GM19467 (cell line): ENCODE data around the gene BPI.
"Not testable (repeated sequence)": the region's sequence is repeated elsewhere in the genome, so short reads cannot be mapped to it uniquely, and the experiment has no call there.

Source experiments
- ATAC-seq: cut with Tn5 transposase; IDR thresholded peaks from one replicate; pipeline ENCODE4 v1.9.1; 2021; ENCODE audit warnings: mild to moderate bottlenecking, moderate library complexity; ENCODE audit not compliant: unreplicated experiment

BPI gene

DNA sequence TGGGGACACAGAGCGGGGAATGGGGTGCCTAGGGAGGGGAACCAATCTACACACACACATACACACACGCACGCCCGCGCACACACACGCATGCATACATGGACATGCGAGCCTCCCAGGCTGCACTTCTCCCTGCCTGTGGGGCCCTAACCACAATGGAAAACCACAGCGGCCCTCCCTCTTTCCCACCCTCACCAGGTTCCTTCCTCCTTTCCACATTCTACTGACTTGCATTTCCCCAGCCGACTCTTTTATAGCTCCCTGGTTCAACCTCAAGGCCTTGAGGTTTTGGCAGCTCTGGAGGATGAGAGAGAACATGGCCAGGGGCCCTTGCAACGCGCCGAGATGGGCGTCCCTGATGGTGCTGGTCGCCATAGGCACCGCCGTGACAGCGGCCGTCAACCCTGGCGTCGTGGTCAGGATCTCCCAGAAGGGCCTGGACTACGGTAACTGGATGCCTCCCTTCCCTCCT, at the start of gene BPI:
TSS of gene BPI (plus strand) at position 249 of the 472 bp plus-strand sequence. CDS start at position 317, 68 bp downstream.
- ATAC-seq = no peak

DNA sequence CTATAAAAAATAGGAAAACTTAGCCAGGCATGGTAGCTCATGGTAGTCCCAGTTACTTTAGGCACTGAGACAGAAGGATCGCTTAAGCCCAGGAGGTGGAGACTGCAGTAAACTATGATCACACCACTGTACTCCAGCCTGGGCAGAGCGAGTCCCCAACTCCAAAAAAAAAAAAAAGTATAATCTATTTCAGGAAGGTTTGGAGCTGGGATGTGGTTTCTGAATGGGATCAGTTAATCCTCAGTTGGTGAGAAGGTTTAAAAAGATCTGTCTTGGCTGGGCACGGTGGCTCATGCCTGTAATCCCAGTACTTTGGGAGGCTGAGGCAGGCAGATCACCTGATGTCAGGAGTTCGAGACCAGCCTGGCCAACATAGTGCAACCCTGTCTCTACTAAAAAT, 49.3 kb upstream of the BPI start:
- ATAC-seq = not testable (repeated sequence)

DNA sequence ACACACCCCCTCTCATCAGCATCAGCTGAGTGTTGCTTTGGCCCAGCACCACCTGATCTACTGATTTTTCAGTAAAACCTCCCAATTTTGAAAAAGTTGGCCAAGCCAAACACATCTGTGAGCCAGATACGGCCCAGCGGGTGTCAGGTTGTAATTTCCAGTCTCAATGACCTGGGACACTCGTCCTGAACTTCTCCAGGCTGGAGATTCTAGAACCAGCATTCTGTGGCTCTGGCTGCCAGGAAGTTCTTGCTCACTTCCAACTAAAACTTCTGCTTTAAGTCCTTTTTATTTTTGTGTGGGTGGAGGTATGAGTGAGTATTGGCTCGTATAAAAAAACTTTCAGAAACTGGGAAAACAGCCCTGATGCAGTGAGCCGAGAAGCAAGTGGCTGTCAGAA, 48.6 kb upstream of the BPI start:
- ATAC-seq = no peak

DNA sequence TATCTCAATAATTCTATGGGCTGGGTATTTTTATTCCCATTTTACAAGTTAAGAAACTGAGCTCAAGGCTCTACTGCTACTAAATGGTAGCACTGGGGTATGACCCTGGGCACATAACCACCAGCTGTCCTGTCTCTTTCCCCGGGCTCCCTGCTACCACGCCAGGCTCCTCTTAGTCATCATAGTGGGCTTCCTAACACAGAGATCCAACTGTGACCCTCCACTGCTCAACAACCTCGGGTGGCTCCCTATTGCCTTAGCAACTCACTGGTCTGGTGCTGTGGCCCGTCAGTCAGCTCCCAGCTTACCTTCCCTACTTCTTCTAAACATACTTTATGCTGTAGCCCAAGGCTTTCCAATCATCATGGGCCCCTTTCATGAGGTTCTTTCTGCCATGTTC, 47.9 kb upstream of the BPI start:
- no peak for ATAC-seq

DNA sequence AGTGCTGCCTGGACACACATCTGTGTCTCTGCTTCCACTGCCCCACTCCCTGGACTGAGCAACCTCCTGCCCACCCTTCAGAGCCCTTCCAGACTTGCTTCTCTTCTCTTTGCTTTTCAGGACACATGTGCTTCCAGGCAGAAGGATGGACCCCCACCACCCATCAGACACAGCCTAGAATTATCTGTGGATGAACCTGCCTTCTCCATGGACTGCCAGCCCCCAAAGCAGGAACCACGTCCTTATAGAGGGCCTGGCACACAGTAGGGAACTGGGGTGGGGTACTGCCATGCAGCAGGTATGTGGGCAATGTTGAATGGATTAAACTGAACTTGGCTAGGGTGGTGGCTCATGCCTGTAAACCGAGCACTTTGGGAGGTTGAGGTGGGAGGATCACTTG, 47.0 kb upstream of the BPI start:
- ATAC-seq = no peak

DNA sequence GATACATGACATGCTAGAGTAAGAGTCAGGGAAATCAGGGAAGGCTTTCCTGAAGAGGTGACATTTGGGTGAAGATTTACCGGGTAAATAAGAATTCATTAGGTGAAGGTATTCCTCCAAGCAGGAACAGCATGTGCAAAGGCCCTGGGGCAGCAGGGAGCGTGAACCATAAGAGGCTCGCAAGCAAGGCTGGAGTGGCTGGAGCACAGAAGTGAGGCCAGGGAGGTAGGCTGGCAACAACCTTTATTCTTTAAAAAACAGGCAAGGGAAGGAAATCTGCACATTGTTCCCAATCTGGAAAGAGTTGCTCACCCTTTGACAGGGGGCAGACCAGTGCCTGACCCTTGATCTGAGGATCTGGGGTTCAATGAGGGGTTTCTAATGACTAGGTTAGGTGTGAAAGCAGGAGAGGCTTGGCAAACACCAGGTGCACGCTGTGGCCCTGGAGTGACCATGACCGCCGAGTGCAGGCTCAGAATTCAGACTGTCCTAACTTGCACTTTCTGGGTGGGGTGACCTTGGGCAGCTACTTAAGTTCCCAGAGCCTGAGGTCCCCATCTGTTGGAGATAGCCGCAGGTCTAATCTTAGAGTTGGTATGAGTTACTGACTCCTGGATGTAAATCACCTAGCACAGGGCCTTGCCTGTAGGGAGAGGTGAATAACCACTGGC, 45.3 kb upstream of the BPI start:
- ATAC-seq = no peak

DNA sequence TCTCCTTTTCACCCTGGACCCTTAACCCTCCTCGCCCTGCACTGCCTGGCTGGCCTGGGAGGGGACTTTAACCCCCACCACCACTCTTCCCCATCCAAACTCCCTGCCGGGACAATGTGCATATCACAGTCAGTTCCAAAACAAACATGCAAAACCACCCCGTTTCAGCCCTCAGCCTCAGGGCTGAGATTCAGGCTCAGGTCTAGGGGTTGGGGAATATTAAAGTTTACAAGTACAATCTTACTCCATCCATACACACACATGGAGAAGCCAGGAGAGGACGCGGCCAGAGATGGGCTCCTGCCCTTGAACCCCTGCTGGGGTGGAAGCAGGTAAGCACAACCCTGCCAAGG, 44.0 kb upstream of the BPI start:
- ATAC-seq = no peak

DNA sequence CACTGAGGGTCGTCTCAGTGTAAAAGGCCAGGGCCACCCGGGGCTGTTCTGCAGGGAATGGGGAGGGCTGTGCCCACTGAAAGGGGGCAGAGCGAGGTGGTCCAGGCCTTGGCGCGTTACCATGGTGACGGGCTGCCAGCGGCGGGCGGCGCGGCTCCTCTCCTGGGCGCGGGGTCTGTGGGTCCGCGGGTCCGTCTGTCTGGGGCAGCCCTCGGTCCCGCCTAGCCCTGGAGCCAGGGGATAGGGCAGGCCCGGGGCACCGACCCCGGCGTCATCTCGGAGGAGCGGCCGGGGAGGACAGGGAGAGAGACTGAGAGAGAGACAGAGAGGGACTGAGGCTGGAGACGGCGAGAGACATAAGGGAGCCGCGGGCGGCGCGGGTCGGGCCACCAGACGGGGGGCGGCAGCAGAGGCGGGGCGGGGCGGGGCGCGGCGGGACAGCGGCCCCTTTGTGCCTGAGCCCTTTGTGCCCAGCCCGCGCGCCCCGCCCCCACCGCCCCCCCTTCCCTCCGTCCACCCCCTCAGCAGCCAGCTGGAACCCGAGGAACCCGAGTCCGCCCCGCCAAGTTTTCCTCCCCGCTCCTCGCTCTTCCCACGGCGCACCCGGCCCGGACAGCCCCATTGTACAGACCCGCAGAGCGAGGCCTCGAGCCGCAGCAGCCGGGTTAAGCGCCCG, 43.4 kb upstream of the BPI start, which contains the start of gene KIAA1755:
TSS of gene KIAA1755 (minus strand) at position 358 of the 676 bp plus-strand sequence. CDS start at position 123, 235 bp downstream.
- no peak for ATAC-seq

DNA sequence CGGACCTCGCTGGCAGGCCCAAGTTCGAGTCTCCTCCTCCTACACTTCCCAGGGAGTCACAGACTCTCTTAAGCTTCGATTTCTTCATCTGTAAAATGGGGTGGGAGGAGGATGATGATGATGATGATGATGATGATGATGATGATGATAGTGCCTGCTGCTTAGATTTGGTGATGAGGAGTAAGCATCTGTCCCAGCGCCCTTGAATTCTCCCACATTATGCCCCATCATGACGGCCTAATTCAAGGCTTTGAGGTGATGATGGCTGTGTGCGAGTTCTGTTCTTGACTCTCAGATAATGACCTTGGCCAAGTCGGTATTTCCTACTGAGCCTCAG, 42.9 kb upstream of the BPI start:
- no peak for ATAC-seq

DNA sequence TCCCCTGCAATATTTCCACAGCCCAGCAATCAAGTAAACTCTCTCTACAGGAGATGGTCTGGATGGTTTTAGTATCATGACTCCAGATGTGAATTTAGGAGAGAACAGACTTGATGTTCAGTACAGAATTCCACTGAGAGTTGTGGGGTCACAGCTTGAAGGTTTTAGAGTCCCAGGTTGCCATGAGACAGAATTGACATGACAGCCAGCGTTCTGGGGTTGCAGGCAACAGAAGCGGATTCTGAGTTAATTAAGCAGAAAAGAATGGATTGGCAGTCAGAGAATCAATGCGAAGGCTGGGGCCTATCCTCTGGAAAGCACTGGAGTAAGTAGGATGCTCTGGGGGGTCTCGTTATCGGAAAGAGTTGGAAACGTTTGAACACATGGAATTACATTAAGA, 41.0 kb upstream of the BPI start:
- ATAC-seq = no peak

DNA sequence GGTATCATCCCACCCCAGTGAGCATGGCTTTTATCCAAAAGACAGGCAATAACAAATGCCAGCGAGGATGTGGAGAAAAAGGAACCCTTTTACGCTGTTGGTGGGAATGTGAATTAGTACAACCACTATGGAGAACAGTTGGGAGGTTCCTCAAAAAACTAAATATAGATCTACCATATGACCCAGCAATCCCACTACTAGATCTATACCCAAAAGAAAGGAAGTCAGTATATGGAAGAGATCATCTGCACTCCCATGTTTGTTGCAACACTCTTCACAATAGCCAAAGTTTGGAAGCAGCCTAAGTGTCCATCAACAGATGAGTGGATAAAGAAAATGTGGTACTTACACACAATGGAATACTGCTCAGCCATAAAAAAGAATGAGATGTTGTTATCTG, 37.5 kb upstream of the BPI start:
- ATAC-seq = no peak

DNA sequence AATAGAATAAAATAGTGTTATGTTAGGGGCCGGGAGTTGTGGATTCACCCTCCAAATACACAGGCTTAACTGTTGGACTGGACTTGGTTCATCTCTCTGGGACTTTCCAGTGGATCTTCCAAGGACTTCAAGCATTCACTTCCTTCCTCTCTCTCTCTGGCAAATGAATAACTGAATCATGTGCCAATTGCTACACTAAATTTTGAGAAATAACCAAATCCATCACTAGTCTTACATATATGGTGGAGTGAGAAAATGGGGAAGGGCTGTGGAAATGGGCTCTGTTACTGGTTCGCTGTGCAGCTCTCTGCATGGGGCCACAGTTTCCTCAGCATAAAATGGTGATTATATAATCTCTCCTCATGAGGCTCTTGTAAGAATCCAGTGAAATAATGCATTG, 36.7 kb upstream of the BPI start:
- ATAC-seq = no peak

DNA sequence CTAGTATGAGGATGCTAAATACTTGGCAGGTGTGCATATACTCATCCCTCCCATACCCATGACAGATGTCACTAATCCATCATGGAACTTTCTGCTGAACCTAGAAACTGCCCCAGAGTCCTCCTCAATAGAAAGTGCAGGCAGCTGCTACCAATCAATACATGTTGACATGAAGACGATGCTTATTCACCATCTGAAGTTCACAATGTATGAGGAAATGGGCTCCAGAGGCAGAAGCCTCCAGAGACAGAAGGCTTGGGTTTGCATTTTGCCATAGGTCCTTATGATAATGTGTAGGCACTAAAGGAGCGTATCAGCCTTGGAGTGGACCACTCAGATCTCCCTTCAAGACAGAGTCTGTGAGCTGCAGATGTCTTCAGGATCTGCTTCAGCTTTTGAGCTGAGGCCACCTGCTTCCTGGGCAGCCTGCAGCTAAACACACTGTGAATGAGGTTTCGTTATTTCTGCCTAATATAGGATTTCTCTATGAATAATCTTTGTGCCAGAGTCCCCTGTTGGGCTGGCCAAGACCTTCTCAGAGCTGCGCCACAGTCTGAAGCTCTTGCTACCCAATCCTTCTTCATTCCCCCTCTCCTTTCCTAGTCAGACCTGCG, 35.9 kb upstream of the BPI start:
- ATAC-seq = no peak

DNA sequence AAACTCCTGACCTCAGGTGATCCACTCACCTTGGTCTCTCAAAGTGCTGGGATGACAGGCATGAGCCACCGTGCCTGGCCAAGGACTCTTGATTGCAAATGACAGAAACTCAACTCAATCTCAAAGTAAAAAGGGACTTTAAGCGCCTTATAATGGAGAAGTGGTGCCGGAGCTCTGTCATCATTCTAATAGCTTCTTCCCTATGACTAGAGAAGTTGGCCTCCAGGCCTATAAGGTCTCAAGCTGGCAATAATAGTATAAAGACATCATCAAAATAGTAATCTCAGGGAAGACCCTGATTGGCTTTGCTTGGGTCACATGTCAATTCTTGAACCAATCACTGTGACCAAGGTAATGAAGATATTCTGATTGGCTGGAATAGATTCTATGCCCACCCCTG, 34.9 kb upstream of the BPI start:
- no peak for ATAC-seq

DNA sequence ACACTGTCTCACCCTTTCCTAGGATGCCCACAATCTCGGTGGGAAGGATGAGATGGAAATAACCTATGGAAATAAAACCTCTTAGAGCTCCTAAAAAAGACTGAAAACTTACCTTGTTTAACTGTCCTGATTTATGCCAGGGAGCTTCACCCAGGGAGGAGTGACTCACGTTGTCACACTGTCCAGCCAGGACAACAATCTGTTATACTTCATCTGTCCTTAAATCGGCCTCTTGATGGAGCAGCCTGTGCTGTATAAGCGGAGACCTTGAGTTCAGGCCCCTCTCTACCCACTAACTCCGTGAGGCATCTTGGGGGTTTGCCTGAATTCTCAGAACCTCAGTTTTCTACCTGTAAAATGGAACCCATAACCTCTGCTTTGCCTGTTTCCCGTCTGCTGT, 34.2 kb upstream of the BPI start:
- ATAC-seq = no peak

DNA sequence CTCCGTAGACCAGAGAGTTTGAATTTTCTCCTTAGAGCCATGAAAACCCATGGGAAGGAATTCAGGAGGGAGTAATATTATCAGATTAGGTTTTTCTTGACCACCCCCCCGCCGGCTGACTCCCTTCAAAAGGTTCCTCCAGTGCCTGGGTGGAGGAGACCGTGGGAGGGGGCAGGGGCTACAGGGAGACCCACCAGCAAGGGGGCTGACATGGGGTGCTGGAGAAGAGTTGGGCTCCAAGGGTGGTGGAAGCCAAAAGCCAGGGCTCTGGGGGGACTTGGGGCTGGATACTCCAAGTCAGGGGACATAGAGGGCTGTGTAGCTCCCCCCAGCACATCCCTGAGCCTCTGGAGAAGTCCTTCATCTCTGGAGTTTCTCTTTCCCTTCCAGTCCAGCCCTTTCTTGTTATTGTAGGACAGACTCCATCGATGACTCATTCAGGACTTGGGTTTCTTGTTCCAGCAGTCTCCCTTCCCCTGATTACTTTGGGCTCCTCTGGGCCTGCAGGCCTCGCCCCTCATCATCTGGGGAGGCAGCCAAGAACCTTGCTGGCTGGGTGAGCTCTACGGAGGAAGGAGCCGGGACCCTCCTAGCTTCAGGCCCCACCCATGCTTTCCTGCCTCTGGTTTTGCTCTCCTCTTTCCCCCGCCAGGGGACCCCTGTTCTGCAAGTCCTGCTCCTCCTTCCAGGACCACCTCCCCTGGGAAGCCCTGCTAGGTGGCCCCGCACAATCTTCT, 32.9 kb upstream of the BPI start:
- ATAC-seq = no peak

DNA sequence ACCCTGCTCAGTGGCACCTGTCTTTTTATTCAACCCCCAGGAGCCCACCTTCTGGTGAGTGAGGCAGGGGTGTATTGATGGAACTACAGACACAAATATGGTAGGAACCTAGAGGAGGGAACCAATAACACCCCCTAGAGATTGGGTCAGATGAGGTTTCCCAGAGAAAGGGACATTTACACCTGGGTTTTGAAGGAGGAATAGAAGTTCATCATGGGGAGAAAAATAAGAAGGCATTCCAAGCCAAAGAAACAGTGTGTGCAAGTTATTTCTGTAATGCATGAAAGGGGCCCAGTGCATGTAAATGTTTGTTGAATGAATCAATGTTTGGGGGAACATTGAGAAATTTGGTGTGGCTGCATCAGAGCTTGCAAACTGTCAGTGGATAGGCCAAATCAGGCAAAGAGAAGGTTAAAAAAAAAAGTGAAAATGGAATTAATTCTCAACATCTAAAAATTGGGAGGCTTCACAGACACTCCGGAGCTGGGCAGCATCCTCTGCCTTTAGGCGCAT, 32.3 kb upstream of the BPI start:
- no peak for ATAC-seq

DNA sequence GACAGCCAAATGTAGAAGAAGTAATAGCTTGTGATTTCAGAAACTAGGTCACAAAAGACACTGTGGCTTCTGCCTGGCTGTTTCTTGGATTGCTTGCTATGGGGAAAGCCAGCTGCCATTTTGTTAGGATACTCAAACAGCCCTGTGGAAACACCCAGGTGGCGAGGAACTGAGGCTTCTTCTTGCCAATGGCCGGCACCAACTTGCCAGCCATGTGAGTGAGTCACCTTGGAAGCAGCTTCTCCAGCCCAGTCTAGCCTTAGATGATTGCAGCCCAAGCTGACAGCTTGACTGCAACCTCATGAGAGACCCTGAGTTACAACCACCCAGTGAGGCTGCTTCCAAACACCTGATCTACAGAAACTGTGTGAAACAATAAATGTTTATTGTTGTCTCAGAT, 31.6 kb upstream of the BPI start:
- ATAC-seq = no peak

DNA sequence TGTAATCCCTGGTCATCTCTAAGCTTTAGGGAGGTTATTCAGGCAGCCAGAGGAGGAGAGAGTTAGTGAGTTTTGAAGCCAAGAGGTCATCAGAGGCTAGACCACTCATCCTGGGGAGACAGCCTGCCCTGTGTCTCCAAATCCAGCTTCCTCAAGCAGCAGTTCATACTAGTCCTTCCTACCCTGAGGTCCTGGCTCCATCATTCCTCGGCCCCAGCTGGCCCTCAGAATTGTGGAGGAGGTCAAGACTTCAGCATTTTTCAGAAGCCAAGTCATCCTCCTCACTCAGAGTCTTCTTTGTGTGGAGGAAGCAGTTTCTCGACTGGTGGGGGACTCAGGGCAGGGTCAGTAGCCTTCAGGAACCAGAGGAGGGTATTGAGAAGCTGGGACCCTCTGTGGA, 31.0 kb upstream of the BPI start:
- ATAC-seq = no peak

DNA sequence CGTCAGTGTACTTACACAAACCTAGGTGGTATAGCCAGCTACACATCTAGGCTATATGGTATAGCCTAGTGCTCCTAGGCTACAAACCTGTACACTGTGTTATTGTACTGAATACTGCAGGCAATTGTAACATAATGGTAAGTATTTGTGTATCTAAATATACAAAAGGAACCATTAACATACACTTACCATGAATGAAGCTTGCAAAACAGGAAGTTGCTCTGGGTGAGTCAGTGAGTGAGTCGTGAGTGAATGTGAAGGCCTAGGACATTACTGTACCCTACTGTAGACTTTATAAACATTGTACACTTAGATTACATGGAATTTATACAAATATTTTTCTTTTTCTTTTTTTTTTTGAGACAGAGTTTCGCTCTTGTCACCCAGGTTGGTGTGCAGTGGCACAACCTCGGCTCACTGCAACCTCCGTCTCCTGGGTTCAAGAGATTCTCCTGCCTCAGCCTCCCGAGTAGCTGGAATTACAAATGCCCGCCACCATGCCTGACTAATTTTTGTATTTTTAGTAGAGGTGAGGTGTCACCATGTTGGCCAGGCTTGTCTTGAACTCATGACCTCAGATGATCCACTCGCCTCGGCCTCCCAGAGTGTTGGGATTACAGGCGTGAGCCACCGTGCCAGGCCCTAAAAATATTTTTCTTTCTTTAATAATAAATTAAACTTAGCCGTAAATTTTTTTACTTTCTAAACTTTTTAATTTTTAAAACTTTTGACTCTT, 28.0 kb upstream of the BPI start:
- ATAC-seq = no peak

DNA sequence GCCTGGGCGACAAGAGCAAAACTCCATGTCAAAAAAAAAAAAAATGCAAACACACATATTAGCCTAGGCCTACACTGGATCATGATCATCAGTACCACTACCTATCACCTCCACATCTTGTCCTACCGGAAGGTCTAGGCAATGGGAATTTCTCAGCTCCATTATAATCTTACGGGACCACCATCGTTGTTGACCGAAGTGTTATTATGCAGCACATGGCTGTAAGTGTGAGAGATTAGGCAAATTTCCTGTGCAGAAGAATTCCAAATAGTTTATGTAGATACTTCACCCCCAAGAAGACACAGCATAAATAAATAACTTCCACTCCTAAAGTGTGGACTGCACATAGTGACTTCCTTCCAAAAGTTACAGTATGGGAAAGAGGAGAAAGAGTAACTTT, 26.7 kb upstream of the BPI start:
- ATAC-seq = no peak
